Esophagus muscularis mucosa (tissue), 4 donors: Measurements from ENCODE around the gene ZFP92. TPM values are rescaled to one million over a fixed set of nuclear protein-coding genes. Genes with fewer than 3 reads are reported as not detected.
A peak's percentile ranks its signal among the peaks of the same experiment; 100 is the strongest.

Source experiments
- DNase-seq: peaks from one replicate; pipeline ENCODE4 v3.0.0-alpha.2; 2017; ENCODE audit errors: extremely low spot score
- H3K27ac ChIP-seq, 4 donors: fragments of 200-600 bp; sonication (generic); replicated peaks in 1 of 4; 1 replicate in 3 of 4; 2 replicates in 1 of 4; pipeline ENCODE4 v1.5.1; 2016 to 2019; ENCODE audit warnings: mild to moderate bottlenecking in 1 of 4
- H3K27me3 ChIP-seq, 4 donors: fragments of 200-600 bp; sonication (generic); one replicate each; pipeline versions ENCODE4 v1.5.1 to v1.6.0; 2016 to 2019
- H3K36me3 ChIP-seq, 4 donors: fragments of 200-600 bp; sonication (generic); one replicate each; pipeline ENCODE4 v1.5.1; 2016 to 2019
- H3K4me1 ChIP-seq, 4 donors: fragments of 200-600 bp; sonication (generic); one replicate each; pipeline ENCODE4 v1.5.1; 2016 to 2019
- H3K4me3 ChIP-seq, 4 donors: fragments of 200-600 bp; sonication (generic); 1 replicate in 2 of 4; 2 replicates in 2 of 4; pipeline ENCODE4 v1.5.1; 2016 to 2019; ENCODE audit warnings: mild to moderate bottlenecking in 4 of 4, moderate library complexity in 1 of 4
- H3K9me3 ChIP-seq, 4 donors: fragments of 200-600 bp; sonication (generic); 1 replicate in 3 of 4; 2 replicates in 1 of 4; pipeline ENCODE4 v1.5.1; 2016 to 2019
- CTCF ChIP-seq, 3 experiments: fragments of 200-600 bp in 2 of 3; fragments of 450-650 bp in 1 of 3; sonication (generic) in 2 of 3; IDR thresholded peaks; one replicate each; pipeline ENCODE4 v1.5.1; 2017 to 2019; ENCODE audit warnings: antibody characterized with exemption in 3 of 3, mild to moderate bottlenecking in 2 of 3, moderate library complexity in 1 of 3
- EP300 ChIP-seq: sonication (generic); formaldehyde crosslinking; IDR thresholded peaks from one replicate; pipeline ENCODE4 v1.6.1; 2017; ENCODE audit warnings: antibody characterized with exemption
- POLR2A ChIP-seq: fragments of 450-650 bp; IDR thresholded peaks from one replicate; pipeline ENCODE4 v1.6.1; 2017; ENCODE audit warnings: antibody characterized with exemption, moderate library complexity, mild to moderate bottlenecking, low read depth
- POLR2AphosphoS5 ChIP-seq, 2 donors: sonication (generic); formaldehyde crosslinking; IDR thresholded peaks; one replicate each; pipeline ENCODE4 v1.6.1; 2017; ENCODE audit warnings: antibody characterized with exemption in 2 of 2
- WGBS: methylation state at CpG from one replicate; pipeline ENCODE4 v1.1.5; 2018; 5-methylcytosine and 5-hydroxymethylcytosine counted together
- intact Hi-C: fragments of 100-400 bp; cut with DNase I; formaldehyde crosslinking; loops from one replicate; pipeline ENCODE4 v1.15.1; 2023
- total RNA-seq, 4 donors: library from RNA; depleted of rRNA; stranded (reverse); fragments of >200 nt; gene quantifications; one replicate each; pipeline versions ENCODE4 v1.1.0 to v1.2.1, GENCODE V29; 2016

ZFP92 gene
- total RNA-seq, 4 donors from 2014 or later = 1.2 to 3.2 (median 2.5) TPM

- no peak for DNase-seq
- intact Hi-C loops = no loop called here
- 78% methylated on average over 11 of the region's 11 CpGs for WGBS
Observed at GRCh38 chrX:153413731-153414130, 2.5 kb downstream of the ZFP92 start.

GRCh38 chrX:153414856-153415510 lies 3.7 kb downstream of the ZFP92 start:
- intact Hi-C loops = no loop called here
- H3K4me3 ChIP-seq = no peak overlapping the region
- TF ChIP-seq EP300 = no peak
- peak in 1 of 2 donors; percentile 53 for TF ChIP-seq POLR2AphosphoS5 (IDR thresholded peaks at IDR 0.05)
- peaks cover 0 to 18% (median 17%) of the 10 kb centered on the region in 4 donors for H3K4me1 ChIP-seq
- DNase-seq = no peak
- no peaks in the 10 kb centered on the region for H3K27me3 ChIP-seq
- H3K36me3 ChIP-seq = peaks cover 0 to 6% (median 2%) of the 10 kb centered on the region in 4 donors
- H3K27ac ChIP-seq = peak overlapping the region in 2 of 4 donors; percentile 44 to 46
- 63% methylated on average over 9 of the region's 9 CpGs for WGBS
- no peaks in the 10 kb centered on the region for H3K9me3 ChIP-seq

More at GRCh38 chrX:153413731-153414130, 2.5 kb downstream of the ZFP92 start:
- no peak overlapping the region for H3K27ac ChIP-seq
- H3K4me3 ChIP-seq = no peak overlapping the region
- no peaks in the 10 kb centered on the region for H3K27me3 ChIP-seq
- H3K9me3 ChIP-seq = no peaks in the 10 kb centered on the region
- TF ChIP-seq EP300 (no peak), POLR2A (no peak), POLR2AphosphoS5 (IDR thresholded peaks at IDR 0.05) (no peak), CTCF (IDR thresholded peaks at IDR 0.05) (no peak)
- H3K36me3 ChIP-seq = no peaks in the 10 kb centered on the region
- peaks cover 0 to 18% (median 17%) of the 10 kb centered on the region in 4 donors for H3K4me1 ChIP-seq

GRCh38 chrX:153416781-153417450 lies 5.6 kb downstream of the ZFP92 start:
- 59% methylated on average over 12 of the region's 12 CpGs for WGBS
- no peak overlapping the region for H3K4me3 ChIP-seq
- no peaks in the 10 kb centered on the region for H3K9me3 ChIP-seq

GRCh38 chrX:153417637-153418036 lies 6.4 kb downstream of the ZFP92 start:
- H3K4me3 ChIP-seq = no peak overlapping the region
- no peak overlapping the region for H3K27ac ChIP-seq
- no peaks in the 10 kb centered on the region for H3K27me3 ChIP-seq
- no peaks in the 10 kb centered on the region for H3K9me3 ChIP-seq
- peaks cover 0 to 4% (median under 1%) of the 10 kb centered on the region in 4 donors for H3K4me1 ChIP-seq
- TF ChIP-seq POLR2AphosphoS5 (IDR thresholded peaks at IDR 0.05) (no peak), EP300 (no peak), CTCF (IDR thresholded peaks at IDR 0.05) (no peak), POLR2A (no peak)
- peaks cover 0 to 26% (median 10%) of the 10 kb centered on the region in 4 donors for H3K36me3 ChIP-seq
- DNase-seq = no peak
- intact Hi-C loops = no loop called here
- 86% methylated on average over 8 of the region's 8 CpGs for WGBS

More at GRCh38 chrX:153416781-153417450, 5.6 kb downstream of the ZFP92 start:
- Histone ChIP-seq H3K27ac (no peak overlapping the region), H3K36me3 (peaks cover 0 to 22% (median 9%) of the 10 kb centered on the region in 4 donors), H3K27me3 (no peaks in the 10 kb centered on the region), H3K4me1 (peaks cover 0 to 12% (median 7%) of the 10 kb centered on the region in 4 donors)
- intact Hi-C loops = no loop called here
- no peak for DNase-seq
- no peak for TF ChIP-seq EP300
- TF ChIP-seq POLR2AphosphoS5 (IDR thresholded peaks at IDR 0.05) = no peak
- no peak for TF ChIP-seq CTCF (IDR thresholded peaks at IDR 0.05)
- no peak for TF ChIP-seq POLR2A

- Histone ChIP-seq H3K36me3 (peaks cover 0 to 26% (median 10%) of the 10 kb centered on the region in 4 donors), H3K9me3 (no peaks in the 10 kb centered on the region), H3K27ac (no peak overlapping the region), H3K27me3 (no peaks in the 10 kb centered on the region), H3K4me3 (no peak overlapping the region), H3K4me1 (no peaks in the 10 kb centered on the region)
- intact Hi-C loops = no loop called here
- WGBS = 91% methylated on average over 79 of the region's 91 CpGs
- TF ChIP-seq POLR2AphosphoS5 (IDR thresholded peaks at IDR 0.05) (no peak), CTCF (IDR thresholded peaks at IDR 0.05) (no peak), POLR2A (no peak), EP300 (no peak)
- DNase-seq = no peak
Observed at GRCh38 chrX:153420851-153421599, 9.8 kb downstream of the ZFP92 start.
